Anterior cingulate cortex (tissue), 58 donors: ENCODE results near the gene FEM1C.

Experiments
- DNase-seq, 58 donors: peaks; one replicate each; lab custom pipeline; 2025; lab: John Stamatoyannopoulos, UW

FEM1C gene

DNA sequence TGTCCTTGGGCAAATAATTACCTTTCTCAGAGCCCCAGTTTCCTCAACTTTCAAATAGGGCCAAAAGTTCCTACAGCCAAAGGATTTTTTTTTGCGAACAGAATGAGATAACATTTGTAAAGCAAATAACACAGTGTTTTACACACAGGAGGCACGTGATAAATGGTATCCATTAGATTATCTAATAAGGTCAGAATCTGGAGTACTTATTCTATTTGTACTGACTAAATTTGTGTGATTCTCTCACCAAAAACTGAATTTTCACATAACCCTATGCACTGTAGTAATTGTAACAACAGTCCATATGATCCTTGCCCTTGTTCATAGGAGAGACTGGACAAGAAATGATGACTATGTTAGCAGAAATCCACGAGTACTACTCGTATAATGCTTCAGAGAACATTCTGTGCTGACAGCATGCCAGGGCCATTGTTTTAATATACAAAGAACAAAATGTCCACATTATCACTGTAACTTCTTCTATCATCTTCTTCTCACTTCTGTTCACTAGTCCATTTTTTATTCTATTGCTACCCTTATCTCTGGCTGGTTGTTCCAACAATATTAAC, 13.9 kb upstream of the FEM1C start:
- no peak for DNase-seq

DNA sequence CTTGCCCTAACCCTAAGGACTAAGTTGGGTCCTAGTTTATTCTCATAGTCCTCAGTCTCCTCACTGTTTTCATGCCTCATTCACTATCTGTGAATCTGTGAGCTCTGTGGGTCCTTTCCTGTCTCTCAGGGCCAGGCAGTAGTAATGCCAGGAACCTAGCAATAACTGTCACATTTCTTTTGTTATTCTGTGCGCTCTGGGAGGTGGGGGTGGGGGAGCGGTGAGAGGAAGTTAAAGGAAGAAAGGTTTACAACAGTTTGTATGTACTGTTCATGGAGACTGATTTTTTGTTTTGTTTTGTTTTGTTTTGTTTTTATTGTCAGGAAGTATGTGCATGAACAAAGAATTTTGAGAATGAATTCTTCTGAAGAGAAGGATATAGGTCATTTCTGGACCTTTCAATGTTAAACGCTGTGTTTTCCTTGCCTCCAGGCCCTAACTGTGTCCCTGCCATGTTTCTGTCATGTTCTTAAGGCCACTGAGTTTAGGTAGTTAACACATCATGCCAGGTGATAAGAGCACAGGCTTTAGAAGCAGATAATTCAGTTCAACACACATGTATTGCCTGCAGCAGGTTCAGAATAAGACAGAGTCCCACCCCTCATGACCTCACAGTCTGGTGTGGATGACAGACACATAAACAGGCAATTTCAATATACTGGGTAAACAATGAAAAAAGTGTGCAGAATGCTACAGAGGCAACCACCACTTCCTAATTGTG, 13.3 kb upstream of the FEM1C start:
- no peak for DNase-seq

DNA sequence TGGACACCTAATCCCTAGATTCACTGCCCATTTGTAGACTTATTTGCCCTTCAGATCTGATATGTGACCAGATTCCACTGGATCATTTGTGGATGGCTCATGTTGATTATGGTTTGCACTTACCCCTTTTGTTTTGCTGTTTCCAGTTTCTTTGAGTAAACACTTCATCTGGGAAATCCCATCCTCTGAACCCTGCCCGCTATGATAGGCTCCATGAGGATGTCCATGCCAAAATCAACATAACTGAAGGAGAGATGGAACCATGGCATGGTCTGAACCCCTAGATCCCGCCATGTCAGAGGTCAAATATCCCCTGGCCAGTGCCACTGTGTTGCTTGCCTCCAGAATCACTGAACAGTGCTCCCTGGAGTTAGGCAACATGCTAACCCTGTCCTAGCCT, 11.7 kb upstream of the FEM1C start:
- DNase-seq, result no peak

DNA sequence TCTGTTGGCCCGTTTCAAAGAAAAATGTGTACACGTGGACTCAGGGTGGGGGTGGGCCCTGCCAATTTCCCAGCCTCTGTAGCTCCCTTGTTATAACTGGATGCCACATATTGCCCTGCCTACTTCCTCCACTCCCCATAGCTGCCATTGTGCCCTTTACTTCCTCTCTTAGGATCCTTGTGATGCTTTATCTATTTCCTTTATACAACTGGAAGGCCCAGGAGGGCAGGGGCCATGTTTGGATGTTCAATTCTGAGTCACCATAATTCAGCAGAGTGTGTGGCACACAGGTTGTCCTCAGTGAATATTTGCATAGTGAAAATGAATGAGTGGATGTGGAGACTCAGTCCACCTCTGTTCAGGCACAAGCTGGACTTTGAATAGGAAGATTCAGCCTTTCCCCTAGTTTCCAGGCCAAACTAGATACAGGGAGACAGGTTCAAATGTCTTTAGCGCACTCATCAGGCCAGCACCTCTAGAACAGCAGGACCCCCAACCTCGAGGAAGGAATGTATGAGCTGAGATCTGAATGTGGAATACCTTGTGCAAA, 10.6 kb upstream of the FEM1C start:
- no peak for DNase-seq

DNA sequence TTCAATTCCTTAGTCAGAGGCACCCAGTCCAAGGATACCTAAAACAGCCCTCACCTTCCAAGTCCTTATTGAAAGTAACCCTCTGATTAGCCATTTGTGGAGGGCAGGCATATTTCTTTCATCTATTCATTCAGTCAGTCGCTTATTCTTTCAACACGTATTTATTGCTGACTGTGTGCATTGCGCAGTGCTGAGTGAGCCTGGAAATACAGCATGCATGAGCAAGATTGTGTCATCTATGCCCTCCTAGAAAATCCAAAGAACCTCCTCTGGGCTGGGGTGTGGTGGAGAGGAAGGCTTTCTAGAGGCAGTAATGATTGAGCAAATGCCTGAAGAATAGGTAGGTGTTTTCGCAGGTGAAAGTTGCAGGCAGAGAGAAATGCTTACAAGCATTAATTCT, 8.5 kb upstream of the FEM1C start:
- no peak for DNase-seq

DNA sequence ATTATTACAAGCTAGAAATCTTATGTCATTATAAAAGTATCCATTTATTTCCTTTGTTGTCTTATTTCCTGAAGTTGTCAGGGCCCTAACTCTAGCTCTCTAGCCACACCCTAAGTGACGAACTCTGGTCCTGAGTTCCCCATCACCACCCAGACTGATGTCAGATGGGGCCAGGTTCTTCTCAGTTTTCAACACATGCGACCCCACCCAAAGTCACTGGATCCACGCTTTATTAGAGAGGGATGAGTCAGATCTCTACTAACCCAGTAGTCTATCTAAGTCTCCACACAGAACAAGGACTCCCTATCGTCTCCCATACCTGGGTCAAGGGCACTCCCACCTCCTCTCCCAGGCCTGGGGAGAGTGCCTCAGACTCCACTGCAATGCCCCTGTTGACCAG, 6.8 kb upstream of the FEM1C start:
- DNase-seq, result no peak

DNA sequence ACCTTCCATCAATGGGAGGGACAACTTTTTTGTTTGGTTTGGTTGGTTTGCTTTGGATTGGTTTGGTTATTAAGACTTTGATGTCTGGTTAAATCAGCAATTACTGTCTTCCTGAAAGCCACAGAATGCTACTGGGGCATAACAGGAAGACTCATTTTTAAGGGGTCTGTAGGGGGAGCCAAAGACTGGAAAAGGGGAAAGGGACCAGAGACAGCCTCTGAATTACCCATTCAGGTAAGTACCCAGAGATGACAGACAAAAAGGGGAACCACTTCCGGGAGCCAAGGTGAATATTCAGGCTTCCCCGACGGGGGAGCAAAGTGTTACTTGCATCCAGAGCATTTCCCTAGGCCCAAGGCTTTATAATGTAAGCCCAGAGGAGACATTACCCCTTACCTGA, 4.6 kb upstream of the FEM1C start:
- no peak for DNase-seq

DNA sequence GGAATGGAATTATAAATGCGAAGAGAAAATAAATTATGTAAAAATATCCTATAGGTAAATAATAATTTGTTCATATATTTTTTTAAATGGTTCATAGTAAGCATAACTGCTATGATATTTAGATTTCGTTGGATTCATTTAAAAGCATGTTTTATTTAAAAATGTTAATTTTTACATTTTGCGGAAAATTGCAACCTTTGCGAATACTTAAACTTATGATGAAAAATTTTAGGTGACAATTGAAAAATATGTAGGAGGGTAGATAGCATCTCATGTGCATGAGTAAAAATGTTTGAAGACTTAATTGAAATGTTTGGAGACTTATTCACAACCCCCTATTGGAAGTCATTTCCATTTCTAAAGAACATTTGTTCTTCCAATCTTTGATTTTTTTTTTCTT, 4.1 kb upstream of the FEM1C start:
- no peak for DNase-seq

DNA sequence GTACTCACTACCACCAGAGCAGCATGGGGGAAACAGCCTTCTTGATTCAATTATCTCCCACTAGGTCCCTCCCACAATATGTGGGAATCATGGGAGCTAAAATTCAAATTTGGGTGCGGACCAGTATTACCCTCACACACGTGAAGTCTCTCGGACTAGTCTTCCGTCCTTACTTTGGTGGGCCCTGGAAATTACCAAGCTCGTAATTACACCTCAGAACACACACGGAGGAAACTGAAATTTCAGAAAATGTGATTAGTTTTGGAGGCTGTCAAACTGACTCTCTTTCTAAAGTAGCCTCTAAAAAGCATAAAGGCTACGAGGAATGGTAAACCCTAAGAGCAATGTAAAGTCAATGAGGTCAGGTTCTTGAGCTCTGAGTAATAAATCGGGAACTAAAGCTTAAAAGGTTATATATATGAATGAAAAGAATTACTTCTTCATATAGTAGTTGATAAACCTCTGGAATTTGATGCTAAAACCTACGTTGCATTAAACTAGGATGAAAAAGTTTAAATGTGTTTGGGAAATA, 842 bp upstream of the FEM1C start:
- no peak for DNase-seq

DNA sequence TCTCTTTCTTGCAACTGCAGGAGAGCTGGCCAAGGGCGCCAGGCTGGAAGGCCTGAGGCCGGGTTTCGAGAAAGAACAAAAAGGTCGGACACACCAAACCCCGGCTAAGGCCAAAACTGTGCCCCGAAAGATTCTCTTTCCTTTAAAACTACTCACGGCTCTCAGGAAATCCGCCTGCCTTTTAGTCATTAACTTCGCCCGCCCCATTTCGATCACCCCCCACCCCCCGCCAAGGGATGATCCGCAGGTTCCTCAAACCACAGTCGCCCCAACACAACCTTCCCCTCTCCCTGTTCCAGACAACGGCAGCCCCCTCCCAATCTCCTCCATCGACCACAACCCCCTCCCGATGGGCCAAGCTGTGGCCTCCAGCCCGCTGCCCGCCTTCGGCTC, 536 bp downstream of the FEM1C start:
- peak in 37 of 58 donors; percentile 33 to 74 (median 50) for DNase-seq

DNA sequence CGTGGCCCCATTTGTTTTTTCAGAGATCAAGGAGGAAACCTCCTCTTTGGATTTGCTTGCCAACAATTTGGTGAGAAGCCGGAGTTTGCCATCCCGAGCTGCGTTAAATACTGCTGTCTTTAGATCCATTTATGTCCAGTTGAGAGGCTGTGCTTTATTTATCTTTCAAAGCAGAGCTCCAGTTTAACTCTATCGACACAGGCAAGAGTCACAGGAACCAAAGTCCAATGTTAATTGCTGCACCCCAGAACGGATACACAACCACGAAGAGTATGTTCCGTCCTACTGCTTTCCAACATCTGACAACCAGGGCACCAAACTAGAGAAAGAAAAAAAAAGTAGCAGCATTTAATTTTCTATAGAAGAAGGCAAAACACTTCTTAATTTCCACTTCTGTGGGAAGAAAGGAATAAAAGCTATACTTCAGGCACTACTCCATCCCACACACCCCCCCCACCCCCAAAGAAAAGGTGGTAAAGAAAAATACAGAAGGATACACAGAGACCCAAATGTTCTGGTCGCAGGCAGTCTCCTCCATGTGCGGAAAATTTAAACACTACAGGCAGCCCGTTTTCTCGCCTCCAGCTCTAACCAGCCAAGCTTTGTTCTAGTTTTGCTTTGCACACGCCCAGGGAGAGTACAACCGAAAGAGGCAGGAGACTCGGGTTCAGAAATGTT, 1.1 kb downstream of the FEM1C start:
- DNase-seq, result peak in 14 of 58 donors; percentile 21 to 71 (median 48)

DNA sequence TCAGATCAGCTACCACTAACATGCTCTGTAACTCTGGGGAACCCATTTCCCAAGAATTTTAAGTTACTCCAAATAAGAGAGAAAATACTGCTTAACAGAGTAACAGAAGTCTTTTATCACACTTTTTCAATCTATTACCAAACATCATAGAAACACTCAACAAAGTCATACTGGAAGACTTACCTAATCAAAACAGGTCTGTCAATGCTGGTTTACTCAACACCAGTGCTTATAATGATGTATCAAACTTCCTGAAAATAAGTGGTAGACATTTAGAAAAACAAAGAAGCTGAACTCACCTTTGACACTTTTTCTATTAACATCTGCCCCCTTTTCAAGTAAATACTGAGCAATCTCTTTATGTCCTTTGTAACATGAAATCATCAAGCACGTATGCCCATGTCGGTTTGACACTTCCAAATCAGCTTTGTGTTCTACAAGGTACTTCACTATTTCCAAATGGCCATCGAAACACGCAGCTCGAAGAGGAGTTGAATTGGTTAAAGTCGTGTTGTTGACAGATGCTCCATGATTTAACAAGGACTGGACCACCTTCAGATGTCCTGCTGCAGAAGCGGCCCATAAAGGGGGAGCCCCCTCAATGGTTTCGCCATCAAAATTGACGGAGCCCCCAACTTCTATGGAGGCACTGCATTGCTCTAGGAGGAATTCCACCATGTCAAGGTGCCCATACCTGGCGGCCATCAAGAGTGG, 1.8 kb downstream of the FEM1C start:
- no peak for DNase-seq

DNA sequence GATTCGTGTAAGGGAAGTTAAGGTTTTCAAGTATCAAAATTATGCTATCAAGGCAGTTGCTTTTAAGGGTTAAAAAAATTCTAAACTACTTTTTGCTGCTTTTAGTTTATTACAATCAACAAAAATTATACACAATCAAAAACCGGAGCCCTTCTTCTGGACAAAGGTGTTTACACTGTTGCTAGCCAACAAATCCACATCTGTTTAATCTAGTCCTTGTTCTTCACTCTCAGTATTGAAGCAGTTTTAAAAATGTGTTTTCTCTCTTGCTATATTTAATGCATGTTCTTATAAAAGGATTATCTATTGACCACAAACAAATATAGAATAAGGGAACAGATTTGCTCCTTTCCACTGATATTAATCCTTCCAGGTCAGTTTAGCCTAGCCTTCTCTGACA, 2.5 kb downstream of the FEM1C start:
- no peak for DNase-seq

DNA sequence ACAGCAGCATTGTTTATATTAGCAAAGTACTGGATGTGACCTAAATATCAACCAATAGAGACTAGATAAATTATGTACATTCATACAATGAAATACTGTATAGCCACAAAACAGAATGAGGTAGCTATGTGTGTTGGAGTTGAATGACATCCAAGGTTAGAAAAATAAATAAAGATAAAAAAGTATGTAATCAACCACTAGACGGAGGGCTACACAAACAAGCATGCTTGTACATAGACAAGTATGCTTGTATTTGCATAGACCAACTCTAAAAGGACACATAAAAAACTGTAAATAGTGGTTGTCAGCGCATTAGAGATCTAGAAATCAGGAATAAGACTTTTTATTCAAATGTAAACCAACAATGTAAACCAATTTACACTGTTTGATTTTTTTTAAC, 3.0 kb downstream of the FEM1C start:
- no peak for DNase-seq

DNA sequence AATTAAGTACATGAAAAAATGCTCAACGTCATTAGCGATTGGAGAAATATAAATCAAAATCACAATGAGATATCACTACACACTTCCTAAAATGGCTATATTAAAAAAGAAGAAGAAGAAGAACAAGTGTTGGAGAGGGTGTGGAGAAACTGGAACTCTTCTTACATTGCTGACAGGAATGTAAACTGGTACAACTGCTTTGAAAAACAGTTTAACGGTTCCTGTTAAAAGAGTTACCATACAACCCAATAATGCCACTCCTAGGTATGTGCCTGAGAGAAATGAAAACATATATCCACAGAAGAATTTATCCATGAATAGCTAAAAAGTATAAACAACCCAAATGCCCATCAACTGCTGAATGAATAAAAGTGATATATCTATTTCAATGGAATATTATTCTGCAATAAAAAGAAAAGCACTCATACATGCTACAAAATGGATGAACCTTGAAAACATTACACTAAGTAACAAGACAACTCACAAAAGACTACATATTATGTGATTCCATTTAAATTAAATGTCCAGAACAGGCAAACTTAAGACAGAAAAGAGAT, 9.0 kb downstream of the FEM1C start:
- no peak for DNase-seq

DNA sequence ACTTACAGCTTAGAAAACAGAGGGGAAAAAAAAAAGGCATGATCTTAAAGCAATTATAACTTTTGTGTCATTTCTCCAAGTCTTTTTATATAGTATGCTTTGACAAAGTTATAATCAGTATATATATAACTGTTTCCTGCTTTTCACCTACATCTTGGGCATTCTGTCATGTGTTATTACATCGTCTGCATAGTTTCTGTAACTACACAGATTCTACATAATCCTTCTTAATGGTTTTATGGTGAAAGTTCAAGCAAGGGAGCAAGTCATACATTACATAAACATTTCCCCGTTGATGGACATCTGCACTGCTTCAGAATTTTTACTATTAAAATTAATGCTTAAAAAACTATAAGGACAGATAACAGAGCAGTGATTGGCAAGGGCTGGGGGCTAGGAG, 12.1 kb downstream of the FEM1C start:
- DNase-seq, result no peak

DNA sequence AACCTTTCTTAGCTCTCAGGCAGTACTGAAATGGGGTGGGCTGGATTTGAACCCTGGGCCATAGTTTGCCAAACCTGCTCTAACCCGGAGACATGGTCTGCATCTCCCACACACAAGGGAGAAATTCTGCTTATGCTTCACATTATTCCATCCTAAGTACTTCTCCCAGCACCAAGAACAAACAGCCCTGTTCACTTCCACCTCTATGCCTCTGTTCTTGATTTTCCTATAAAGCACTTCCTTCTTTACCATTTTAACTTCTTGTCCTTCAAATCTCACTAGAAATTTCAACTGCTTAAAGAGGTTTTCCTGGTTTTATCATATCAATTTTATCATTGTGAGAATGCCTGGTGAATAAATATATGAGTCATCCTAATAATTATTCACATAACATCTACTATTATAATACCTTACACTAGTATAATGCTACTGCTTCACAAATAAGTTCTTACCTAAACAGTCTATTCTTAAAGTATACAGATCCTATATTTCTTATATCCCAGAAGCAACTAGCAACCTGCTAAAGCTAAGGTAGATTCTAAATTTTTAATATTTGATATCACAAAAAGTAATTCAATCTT, 12.7 kb downstream of the FEM1C start:
- no peak for DNase-seq

DNA sequence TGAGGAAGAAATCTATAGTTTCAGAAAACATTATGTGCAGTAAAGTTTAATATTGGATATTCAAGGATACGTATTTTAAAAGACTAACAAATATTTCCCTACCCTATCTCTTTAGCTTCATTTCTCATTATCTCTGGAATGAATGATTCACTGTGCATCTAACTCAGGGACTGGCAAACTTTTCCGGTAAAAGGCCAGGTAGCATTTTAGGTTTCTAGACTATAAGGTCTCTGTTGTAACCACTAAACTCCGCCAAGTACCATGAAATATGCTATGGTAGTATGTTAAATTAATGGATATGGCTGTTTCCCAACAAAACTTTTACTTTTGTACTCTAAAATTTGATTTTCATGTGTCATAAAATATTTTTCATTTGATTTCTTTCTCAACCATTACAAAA, 13.2 kb downstream of the FEM1C start:
- no peak for DNase-seq

DNA sequence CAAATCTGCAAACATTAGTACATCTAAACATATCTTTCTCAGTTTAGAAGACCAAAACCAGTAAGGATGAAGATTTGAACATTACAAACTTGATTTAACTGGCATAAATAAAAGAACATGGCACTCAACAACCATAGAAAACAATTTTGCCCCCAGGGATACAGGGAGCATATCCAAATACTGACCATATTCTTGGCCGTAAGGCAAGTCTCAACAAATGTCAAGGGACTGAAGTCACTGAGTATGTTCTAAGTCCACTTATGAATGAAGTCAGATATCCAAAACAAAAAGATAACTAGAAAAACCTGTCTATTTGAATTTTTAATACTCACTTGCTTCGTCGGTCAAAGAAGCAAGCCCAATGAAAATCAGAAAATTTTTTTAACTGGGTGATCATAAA, 14.1 kb downstream of the FEM1C start:
- DNase-seq, result no peak

DNA sequence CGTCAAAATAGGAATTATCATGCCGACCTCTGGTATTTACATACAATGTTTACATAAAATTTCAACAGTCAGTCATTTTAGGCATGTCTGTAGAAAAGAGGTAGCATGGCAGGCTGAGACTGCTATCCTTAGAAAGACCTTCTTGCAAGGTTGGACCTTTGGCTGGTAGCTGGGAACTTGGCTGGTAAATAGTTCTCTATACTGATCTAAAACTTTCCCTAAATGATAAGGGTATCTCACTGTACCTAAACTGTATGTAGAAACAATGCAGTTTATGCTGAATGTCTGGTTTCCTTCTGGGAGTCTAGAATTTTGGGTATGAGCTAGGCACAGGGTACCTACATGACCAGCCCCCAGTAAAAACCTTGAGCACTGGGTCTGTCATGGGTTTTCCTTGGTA, 18.0 kb downstream of the FEM1C start:
- DNase-seq, result no peak
